Fibroblast of villous mesenchyme (primary cell): ENCODE results near the gene EEF1A2. TPM values are rescaled to one million over a fixed set of nuclear protein-coding genes. Genes with fewer than 3 reads are reported as not detected.

ENCODE experiments used
- DNase-seq: peaks from one replicate; pipeline ENCODE4 v3.0.0-alpha.2; 2010; ENCODE audit warnings: low read depth
- H3K4me3 ChIP-seq: 2 replicates; pipeline ENCODE4 v1.5.1; 2011; ENCODE audit warnings: low read depth, mild to moderate bottlenecking, low read length
- total RNA-seq: library from RNA; depleted of rRNA; stranded (reverse); fragments of >200 nt; gene quantifications from 2 replicates; pipeline ENCODE4 v1.2.3, GENCODE V29; 2012
- TF ChIP-seq, protein P1 (sequence below): IDR thresholded peaks from 2 replicates; pipeline ENCODE4 v1.5.1; 2012; ENCODE audit warnings: low read depth, mild to moderate bottlenecking, low read length; ENCODE audit not compliant: insufficient read depth

The EEF1A2 gene
- total RNA-seq, 1 donor: 0.43 TPM

DNA sequence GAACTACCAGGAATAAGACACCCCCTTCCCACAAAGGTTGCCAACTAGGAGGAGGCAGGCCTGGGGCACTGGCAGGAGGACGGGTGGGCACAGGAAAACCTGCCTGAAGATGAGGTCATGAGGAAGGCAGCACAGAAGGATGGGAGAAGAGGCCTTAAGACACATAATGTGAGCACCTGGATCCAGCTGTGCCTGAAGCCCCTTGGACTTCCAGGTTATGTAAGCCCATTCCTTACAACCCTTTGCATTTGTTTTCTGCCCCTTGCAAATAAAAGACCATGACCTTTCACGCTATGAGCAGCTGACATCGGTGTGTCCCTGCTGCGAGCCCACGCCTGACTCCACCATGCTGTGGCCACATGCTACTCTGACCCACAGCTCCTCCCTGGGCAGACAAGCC is 49.9 kb downstream of the EEF1A2 start:
- DNase-seq: no peak
- TF ChIP-seq, protein P1, sequence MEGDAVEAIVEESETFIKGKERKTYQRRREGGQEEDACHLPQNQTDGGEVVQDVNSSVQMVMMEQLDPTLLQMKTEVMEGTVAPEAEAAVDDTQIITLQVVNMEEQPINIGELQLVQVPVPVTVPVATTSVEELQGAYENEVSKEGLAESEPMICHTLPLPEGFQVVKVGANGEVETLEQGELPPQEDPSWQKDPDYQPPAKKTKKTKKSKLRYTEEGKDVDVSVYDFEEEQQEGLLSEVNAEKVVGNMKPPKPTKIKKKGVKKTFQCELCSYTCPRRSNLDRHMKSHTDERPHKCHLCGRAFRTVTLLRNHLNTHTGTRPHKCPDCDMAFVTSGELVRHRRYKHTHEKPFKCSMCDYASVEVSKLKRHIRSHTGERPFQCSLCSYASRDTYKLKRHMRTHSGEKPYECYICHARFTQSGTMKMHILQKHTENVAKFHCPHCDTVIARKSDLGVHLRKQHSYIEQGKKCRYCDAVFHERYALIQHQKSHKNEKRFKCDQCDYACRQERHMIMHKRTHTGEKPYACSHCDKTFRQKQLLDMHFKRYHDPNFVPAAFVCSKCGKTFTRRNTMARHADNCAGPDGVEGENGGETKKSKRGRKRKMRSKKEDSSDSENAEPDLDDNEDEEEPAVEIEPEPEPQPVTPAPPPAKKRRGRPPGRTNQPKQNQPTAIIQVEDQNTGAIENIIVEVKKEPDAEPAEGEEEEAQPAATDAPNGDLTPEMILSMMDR: no peak
- H3K4me3 ChIP-seq: no peak overlapping the region

DNA sequence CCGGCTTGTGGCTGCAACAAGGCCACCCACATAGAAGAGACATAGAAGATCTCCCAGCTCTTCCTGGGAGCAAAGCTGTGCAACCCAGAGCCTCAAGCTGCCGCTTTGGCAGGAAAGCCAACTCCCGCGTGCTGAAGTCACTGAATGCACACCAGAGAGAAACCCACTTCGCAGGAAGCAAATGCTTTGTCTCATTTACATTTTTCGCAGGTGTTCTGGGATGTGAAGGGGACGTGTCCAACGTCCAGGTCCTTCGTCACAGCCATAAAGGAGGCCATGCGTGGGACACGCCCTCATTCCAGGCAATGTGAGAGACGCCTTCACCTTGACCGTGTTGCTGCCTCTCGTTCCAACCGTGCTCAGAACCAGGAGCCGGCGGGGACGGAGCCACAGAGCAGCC is 50.9 kb downstream of the EEF1A2 start:
- H3K4me3 ChIP-seq: no peak overlapping the region
- DNase-seq: no peak
- TF ChIP-seq, protein P1: no peak

DNA sequence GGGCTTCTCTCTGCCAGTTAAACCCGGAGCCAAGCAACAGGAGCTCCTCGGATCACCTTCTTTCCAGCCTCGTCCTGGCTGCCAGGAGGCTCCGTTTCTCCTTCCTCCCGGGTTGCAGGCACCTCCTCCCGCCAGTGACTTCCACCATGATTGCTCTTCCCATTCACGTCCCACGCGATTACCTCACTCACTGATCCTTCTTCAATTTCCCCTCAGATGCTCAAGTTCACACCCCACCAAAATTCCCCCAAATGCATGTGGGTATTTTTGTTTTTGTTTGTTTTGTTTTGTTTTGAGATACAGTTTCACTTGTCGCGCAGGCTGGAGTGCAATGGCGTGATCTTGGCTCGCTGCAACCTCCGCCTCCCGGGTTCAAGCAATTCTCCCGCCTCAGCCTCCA is 51.6 kb downstream of the EEF1A2 start:
- TF ChIP-seq, protein P1: no peak
- H3K4me3 ChIP-seq: no peak overlapping the region
- no peak for DNase-seq

DNA sequence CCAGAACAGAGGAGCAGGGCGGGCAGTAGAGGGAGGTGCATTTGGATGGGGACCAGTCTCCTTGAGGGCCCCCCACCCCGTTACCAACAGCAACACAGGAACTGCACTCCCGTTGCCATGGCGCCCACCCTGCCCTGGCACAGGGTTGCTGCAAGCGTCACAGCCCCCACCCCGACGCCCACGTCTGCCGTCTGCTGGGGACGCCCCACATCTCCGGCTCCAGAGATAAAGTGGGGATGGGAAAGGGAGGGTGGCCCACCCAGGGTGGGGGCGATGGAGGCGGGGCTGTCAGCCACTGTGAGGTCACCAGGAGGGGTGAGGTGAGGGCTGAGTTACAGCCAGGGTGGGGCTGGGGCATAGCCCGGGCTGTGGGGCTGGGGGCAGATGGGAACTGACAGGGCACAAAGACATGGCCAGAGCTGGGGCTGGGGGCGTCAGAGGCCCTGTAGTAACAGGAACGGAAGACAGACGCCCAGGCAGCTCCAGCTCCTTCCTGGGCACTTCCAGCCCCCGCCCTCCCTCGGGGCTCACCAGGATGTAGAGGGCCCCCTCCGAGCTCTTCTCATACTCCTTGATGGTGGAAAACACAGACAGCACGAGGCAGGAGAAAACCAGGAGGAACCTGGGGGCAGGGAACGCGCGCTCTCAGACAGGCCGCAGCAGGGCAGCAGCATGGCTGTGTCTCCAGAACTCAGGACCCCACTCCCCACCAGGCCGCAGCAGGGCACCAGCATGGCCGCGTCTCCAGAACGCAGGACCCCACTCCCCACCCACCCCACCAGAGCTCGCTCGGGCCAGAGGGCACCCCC is 52.5 kb downstream of the EEF1A2 start:
- no peak for DNase-seq
- TF ChIP-seq, protein P1: no peak
- no peak overlapping the region for H3K4me3 ChIP-seq

DNA sequence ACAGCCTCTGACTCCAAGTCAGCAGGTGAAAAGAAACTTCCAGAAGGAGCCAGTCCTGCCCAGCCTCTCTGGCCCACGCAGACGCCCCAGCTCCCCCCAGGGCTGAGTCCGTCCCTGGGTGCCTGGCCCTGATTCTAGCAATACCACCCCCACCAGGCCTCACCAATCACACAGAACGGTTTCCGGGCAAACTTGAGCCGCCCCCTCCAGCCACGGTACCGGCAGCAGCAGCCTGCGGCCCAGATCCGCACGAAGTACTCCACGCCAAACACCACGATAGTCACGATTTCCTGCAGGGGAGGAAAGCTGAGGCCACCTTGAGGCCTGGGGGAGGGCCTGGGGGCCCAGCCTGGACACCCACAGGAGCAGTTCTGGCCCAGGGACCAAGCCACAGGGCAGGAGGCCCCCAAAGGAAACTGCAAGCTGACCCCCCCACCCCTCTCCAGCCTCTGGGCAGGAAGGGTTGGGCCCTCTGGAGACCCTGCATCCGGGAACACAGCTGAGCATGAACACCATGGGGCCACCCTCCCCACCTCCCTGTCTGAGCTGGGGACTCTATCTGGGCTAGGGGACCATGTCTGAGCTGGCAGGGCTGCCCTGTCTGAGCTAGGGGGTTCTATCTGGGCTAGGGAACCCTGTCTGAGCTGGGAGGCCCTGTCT is 53.7 kb downstream of the EEF1A2 start:
- no peak overlapping the region for H3K4me3 ChIP-seq
- no peak for DNase-seq
- TF ChIP-seq, protein P1: no peak

DNA sequence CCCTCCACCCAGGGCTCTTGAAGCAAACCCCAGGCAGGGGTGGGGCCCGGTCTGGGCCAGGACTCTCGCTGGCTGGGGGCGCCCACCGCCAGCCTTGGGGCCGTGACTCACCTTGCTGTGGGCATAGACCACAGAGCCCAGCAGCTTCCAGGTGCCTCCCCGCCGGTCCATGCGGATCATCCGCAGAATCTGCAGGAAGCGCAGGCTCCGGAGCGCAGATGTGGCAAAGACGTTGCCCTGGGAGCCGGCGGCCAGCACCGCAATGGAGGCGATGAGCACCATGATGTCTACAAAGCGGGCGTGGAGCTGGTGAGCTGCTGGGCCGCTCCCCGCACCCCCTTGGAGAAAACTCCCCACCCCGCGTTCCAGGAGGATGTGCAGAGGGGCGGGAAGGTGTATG is 54.3 kb downstream of the EEF1A2 start:
- H3K4me3 ChIP-seq: no peak overlapping the region
- DNase-seq: no peak
- TF ChIP-seq, protein P1: no peak
